Colonic mucosa (tissue), 4 donors: Measurements from ENCODE around the gene FAM13A. TPM values are rescaled to one million over a fixed set of nuclear protein-coding genes. Genes with fewer than 3 reads are reported as not detected.

Experiments used
- DNase-seq: peaks from one replicate; pipeline ENCODE4 v3.0.0-alpha.2; 2020
- H3K27ac ChIP-seq: fragments of 200-600 bp; one replicate; pipeline ENCODE4 v1.8.0; 2021
- H3K27me3 ChIP-seq: fragments of 200-600 bp; one replicate; pipeline ENCODE4 v1.8.0; 2021
- H3K36me3 ChIP-seq: fragments of 200-600 bp; one replicate; pipeline ENCODE4 v1.8.0; 2021
- H3K4me1 ChIP-seq: fragments of 200-600 bp; one replicate; pipeline ENCODE4 v1.8.0; 2021; ENCODE audit warnings: mild to moderate bottlenecking
- H3K4me3 ChIP-seq: fragments of 200-600 bp; one replicate; pipeline ENCODE4 v1.8.0; 2021
- H3K9ac ChIP-seq, 2 donors: one replicate each; pipeline ENCODE4 v1.7.0; 2013; ENCODE audit warnings: control low read depth in 2 of 2, low read depth in 2 of 2, low read length in 2 of 2
- H3K9me3 ChIP-seq: fragments of 200-600 bp; one replicate; pipeline ENCODE4 v1.8.0; 2021
- intact Hi-C: fragments of 100-400 bp; cut with DNase I; formaldehyde crosslinking; loops from one replicate; pipeline ENCODE4 v1.14.1; 2022
- total RNA-seq, 2 donors: library from RNA; stranded (reverse); fragmentation: NEBNext Ultra II Directional in 1 of 2; extraction: Animal tissue kit (Norgen Biotek cat#: 25700) in 1 of 2; gene quantifications; one replicate each; pipeline ENCODE4 v1.2.1, GENCODE V29; 2021
- TF ChIP-seq, protein P1 (sequence below): fragments of 200-600 bp; IDR thresholded peaks from one replicate; pipeline ENCODE4 v1.8.0; 2022; ENCODE audit warnings: antibody characterized with exemption, mild to moderate bottlenecking
- donor health status: healthy.
- donor health status: DM: no; HTN: no; CAD: no.
- donor health status: DM: no; HTN: no; CAD: no.

Gene FAM13A
- total RNA-seq, 2 donors from 2014 or later: 34.0 to 248 TPM

DNA sequence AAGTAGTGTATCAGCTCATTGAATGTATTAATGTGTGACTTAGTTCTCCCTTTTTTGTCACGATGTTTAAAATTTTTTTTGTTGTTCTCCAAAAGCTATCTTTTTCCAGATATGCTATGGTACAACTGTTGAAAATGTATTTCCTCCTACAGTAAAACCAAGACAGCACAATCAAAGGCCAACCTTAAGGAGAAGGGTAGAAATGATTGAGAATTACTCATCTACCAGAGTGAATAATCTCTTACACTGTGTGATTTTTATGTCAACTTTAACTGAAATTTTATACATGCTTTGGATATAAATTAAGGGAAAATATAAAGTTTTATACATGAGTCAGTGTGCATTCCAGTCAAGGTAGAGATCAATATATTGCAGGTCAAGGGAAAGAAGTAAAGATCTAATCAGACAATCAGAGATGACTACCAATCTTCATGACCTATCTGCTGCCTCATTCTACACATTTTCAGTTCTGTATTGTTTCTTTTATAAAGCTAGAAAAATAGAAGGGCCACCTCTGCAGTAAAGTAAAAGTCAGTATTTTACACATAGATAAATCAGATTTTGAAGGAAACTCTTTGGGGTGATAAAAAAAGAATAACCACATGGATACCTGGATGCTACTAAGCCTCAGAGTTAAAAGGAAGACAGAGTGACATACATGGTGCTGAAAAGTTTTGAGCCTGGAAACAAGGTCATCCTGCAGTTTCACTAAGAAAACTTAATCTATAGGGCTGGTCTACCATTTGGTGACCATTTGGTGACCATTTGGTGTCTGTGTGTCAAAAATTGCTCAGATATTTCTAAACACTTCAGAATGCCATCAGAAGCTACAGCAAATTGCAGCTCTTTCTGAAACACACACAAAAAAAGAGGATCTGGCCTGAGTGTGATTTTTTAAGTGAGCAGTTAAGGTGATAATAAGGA lies 1.6 kb downstream of the FAM13A start:
- Histone ChIP-seq H3K36me3 (no peaks in the 10 kb centered on the region), H3K4me3 (no peak overlapping the region), H3K9ac (no peak overlapping the region), H3K9me3 (no peaks in the 10 kb centered on the region), H3K4me1 (no peaks in the 10 kb centered on the region), H3K27me3 (no peaks in the 10 kb centered on the region), H3K27ac (no peak overlapping the region)
- DNase-seq: no peak
- intact Hi-C loops: no loop called here
- TF ChIP-seq, protein P1, sequence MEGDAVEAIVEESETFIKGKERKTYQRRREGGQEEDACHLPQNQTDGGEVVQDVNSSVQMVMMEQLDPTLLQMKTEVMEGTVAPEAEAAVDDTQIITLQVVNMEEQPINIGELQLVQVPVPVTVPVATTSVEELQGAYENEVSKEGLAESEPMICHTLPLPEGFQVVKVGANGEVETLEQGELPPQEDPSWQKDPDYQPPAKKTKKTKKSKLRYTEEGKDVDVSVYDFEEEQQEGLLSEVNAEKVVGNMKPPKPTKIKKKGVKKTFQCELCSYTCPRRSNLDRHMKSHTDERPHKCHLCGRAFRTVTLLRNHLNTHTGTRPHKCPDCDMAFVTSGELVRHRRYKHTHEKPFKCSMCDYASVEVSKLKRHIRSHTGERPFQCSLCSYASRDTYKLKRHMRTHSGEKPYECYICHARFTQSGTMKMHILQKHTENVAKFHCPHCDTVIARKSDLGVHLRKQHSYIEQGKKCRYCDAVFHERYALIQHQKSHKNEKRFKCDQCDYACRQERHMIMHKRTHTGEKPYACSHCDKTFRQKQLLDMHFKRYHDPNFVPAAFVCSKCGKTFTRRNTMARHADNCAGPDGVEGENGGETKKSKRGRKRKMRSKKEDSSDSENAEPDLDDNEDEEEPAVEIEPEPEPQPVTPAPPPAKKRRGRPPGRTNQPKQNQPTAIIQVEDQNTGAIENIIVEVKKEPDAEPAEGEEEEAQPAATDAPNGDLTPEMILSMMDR: no peak

DNA sequence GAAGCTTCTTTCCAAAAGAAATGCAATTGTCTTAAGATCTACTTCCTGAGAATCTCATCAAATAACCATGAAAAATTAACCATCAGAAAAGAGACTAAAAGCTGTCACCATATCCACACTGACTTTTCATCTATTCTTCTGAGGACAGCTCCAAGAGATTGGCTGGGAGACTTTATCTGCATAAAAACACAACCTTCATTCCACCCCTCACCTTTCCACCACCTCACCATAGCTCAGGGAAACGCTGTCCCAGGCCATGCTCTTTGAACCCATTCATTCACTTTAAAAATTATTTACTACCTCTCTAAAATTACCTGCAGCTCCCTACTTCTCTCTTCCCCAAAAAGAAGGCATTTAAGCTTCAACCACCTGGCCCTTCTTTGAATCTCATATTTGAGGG lies 2.4 kb downstream of the FAM13A start:
- no peak overlapping the region for H3K9ac ChIP-seq
- intact Hi-C loops: no loop called here
- H3K36me3 ChIP-seq: no peaks in the 10 kb centered on the region
- H3K9me3 ChIP-seq: no peaks in the 10 kb centered on the region
- H3K27ac ChIP-seq: no peak overlapping the region
- no peaks in the 10 kb centered on the region for H3K27me3 ChIP-seq
- TF ChIP-seq, protein P1: no peak
- DNase-seq: no peak
- H3K4me1 ChIP-seq: no peaks in the 10 kb centered on the region
- no peak overlapping the region for H3K4me3 ChIP-seq

DNA sequence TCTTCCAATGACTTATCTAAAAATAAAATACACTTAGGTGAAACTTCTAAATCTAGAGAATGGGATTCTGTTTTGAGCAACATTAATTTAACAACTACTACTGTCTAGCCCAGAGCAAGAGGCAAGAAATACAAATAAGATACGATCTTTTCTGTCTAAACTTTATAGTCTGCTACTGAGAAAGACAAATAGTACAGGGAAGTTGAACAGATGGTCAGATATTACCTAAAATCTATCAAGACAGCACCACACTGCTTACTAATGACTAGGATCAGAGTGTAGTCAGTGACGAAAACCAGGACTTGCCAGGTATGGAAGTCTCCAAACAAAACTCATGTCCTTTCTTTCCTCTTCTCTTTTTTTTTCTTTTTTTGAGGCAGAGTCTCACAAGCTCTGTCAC lies 7.1 kb downstream of the FAM13A start:
- intact Hi-C loops: no loop called here
- TF ChIP-seq, protein P1: no peak
- H3K4me3 ChIP-seq: no peak overlapping the region
- H3K4me1 ChIP-seq: no peaks in the 10 kb centered on the region
- H3K9me3 ChIP-seq: no peaks in the 10 kb centered on the region
- H3K9ac ChIP-seq: no peak overlapping the region
- no peak overlapping the region for H3K27ac ChIP-seq
- no peak for DNase-seq
- no peaks in the 10 kb centered on the region for H3K27me3 ChIP-seq
- no peaks in the 10 kb centered on the region for H3K36me3 ChIP-seq

DNA sequence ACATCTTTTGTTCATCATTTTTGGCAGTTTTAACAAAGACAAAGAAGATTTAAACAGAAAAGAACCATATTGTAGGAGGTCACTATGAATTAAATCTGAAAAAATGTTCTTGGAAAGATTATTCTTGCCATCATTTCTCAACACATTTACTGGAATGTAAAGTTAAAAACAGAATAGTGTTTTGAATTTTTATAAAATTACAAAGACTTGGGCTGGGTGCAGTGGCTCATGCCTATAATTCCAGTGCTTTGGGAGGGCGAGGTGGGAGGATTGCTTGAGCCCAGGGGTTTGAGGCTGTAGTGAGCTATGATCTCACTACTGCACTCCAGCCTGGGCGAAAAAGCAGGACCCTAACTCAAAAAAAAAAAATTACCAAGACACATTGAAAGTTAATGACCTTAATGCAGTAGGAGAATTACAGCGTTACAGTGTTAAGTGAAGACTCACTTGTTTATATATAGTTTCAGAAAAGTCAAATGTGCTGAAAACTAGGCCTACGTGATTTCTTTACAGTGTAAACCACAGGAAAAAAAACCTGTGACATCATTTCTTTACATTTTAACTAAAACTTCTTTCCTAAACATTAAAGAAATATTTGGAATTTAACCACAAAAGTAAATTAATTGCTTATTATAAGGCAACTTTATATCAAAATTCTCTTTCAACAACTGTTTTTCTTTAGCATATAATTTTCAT lies 7.9 kb downstream of the FAM13A start:
- TF ChIP-seq, protein P1: no peak
- no peaks in the 10 kb centered on the region for H3K27me3 ChIP-seq
- intact Hi-C loops: no loop called here

DNA sequence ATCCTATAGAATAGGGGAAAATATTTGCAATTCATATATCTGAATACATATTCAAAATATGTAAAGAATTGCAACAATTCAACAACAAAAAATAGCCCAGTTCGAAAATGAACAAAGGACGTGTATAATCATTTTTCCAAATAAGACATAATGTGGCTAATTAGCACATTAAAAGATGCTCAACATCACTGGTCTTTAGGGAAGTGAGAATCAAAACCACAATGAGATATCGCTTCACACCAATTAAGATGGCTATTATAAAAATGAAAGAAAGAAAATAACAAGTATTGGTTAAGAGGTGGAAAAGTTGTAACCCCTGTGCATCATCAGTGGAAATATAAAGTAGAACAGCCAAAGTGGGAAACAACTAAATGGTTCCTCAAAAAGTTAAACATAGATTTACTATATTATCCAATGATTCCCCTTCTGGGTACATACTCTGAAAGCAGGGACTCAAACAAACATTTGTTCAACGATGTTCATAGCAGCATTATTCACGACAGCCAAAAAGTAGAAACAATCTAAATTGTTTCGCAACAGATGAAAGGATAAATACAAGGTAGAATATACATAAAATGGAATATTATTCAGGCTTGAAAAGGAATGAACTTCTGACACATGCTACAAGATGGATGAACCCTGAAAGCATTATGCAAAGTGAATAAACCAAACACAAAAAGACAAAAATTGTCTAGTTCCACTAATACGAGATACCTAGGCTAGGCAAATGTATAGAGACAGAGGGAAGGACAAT lies 12.7 kb downstream of the FAM13A start:
- TF ChIP-seq, protein P1: no peak
- Histone ChIP-seq H3K36me3 (no peaks in the 10 kb centered on the region), H3K27ac (no peak overlapping the region), H3K27me3 (no peaks in the 10 kb centered on the region), H3K9me3 (no peaks in the 10 kb centered on the region), H3K9ac (no peak overlapping the region), H3K4me3 (no peak overlapping the region), H3K4me1 (no peaks in the 10 kb centered on the region)
- no peak for DNase-seq
- intact Hi-C loops: no loop called here

More for the DNA sequence above, 7.9 kb downstream of the FAM13A start:
- Histone ChIP-seq H3K27ac (no peak overlapping the region), H3K9me3 (no peaks in the 10 kb centered on the region), H3K4me3 (no peak overlapping the region), H3K4me1 (no peaks in the 10 kb centered on the region), H3K36me3 (no peaks in the 10 kb centered on the region), H3K9ac (no peak overlapping the region)
- DNase-seq: no peak
